Vagina (tissue), 2 donors: ENCODE measurements around the gene PIK3R5.

ENCODE experiments used
- POLR2A ChIP-seq, 2 donors: fragments of 450-650 bp; IDR thresholded peaks; one replicate each; pipeline ENCODE4 v1.6.1; 2017; ENCODE audit warnings: antibody characterized with exemption in 2 of 2, mild to moderate bottlenecking in 2 of 2, moderate library complexity in 2 of 2
- POLR2AphosphoS5 ChIP-seq, 2 donors: sonication (generic); formaldehyde crosslinking; IDR thresholded peaks; one replicate each; pipeline ENCODE4 v1.9.0; 2017; ENCODE audit warnings: antibody characterized with exemption in 2 of 2, mild to moderate bottlenecking in 2 of 2, low read depth in 1 of 2; ENCODE audit not compliant: insufficient read depth in 1 of 2
- TF ChIP-seq, protein P1 (sequence below), 3 experiments: fragments of 450-650 bp in 2 of 3; fragments of 200-600 bp in 1 of 3; sonication (generic) in 1 of 3; IDR thresholded peaks; one replicate each; pipeline ENCODE4 v1.5.1; 2017 to 2019; ENCODE audit warnings: antibody characterized with exemption in 3 of 3, mild to moderate bottlenecking in 2 of 3, moderate library complexity in 2 of 3

DNA sequence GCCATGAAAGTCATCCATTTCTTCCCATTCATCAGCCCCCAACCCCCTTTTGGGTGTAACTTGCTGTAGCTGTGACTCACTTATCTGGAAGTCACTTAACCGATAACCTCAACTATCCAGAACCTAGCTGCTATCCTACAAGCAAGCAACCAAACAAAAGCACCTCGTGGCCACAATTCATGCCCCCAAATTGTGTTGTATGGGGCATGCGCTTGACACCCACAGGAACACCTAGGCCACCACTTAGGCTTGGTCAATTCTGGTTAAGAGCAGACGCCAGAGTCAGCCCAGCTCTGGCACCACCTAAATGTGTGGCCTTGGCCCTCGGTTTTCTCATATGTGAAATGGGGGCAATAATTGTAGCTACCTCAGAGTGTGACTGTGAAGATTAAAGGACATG, 3.7 kb downstream of the PIK3R5 start:
- TF ChIP-seq POLR2AphosphoS5 (IDR thresholded peaks at IDR 0.05; ENCODE audit: insufficient read depth in 1 of 2, low read depth in 1 of 2): no peak
- TF ChIP-seq, protein P1, sequence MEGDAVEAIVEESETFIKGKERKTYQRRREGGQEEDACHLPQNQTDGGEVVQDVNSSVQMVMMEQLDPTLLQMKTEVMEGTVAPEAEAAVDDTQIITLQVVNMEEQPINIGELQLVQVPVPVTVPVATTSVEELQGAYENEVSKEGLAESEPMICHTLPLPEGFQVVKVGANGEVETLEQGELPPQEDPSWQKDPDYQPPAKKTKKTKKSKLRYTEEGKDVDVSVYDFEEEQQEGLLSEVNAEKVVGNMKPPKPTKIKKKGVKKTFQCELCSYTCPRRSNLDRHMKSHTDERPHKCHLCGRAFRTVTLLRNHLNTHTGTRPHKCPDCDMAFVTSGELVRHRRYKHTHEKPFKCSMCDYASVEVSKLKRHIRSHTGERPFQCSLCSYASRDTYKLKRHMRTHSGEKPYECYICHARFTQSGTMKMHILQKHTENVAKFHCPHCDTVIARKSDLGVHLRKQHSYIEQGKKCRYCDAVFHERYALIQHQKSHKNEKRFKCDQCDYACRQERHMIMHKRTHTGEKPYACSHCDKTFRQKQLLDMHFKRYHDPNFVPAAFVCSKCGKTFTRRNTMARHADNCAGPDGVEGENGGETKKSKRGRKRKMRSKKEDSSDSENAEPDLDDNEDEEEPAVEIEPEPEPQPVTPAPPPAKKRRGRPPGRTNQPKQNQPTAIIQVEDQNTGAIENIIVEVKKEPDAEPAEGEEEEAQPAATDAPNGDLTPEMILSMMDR (IDR thresholded peaks at IDR 0.05): no peak
- no peak for TF ChIP-seq POLR2A (IDR thresholded peaks at IDR 0.05)
